SK-N-SH (cell line): Measurements from ENCODE around the gene KCNJ16.

Experiments
- CHD2 ChIP-seq: fragments of 150-350 bp; IDR thresholded peaks from 2 replicates; pipeline ENCODE4 v1.6.1; 2018; ENCODE audit warnings: low read length; ENCODE audit not compliant: partially characterized antibody
- CTCF ChIP-seq: fragments of 200-600 bp; sonication (generic); IDR thresholded peaks from 2 replicates; pipeline ENCODE4 v1.6.1; 2017; ENCODE audit warnings: antibody characterized with exemption, mild to moderate bottlenecking, moderate library complexity
- EZH2phosphoT487 ChIP-seq: fragments of 200-600 bp; sonication (generic); IDR thresholded peaks from 2 replicates; pipeline ENCODE4 v1.6.1; 2017; ENCODE audit warnings: low read depth, mixed run types, mild to moderate bottlenecking, antibody characterized with exemption, moderate library complexity, borderline replicate concordance
- GATA2 ChIP-seq: sonication (generic); formaldehyde crosslinking; IDR thresholded peaks from 2 replicates; pipeline ENCODE4 v1.5.0; 2020; ENCODE audit warnings: mild to moderate bottlenecking, missing genetic modification reagents
- JUND ChIP-seq: IDR thresholded peaks from 2 replicates; pipeline ENCODE4 v1.4.0; 2012
- RXRA ChIP-seq: IDR thresholded peaks from 2 replicates; pipeline ENCODE4 v1.4.0; 2012; ENCODE audit warnings: low read depth, mild to moderate bottlenecking, borderline replicate concordance
- TF ChIP-seq, protein P1 (sequence below): IDR thresholded peaks from 2 replicates; pipeline ENCODE4 v1.4.0; 2012; ENCODE audit warnings: low read depth

DNA sequence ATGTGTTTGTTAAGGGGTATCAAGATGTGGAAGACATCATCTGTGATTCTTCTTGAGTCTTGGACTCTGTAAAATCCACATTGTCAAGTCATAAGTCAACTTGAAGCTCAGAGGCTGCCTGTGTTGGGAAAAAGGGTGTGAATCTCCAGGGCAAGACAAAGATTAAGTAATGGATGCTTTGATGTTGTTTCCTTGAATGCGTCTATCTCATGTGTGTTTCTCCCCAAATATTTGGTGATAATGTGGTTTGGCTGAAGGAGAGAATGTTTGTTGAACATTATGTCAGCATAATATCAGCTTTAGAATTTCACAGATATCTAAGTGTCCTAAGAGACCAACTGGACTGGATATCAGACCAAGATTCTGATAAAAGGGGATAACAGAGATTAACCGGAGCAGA is 24.1 kb upstream of the KCNJ16 start:
- no peak for TF ChIP-seq EZH2phosphoT487
- TF ChIP-seq CHD2, result no peak
- no peak for TF ChIP-seq JUND
- TF ChIP-seq, protein P1, sequence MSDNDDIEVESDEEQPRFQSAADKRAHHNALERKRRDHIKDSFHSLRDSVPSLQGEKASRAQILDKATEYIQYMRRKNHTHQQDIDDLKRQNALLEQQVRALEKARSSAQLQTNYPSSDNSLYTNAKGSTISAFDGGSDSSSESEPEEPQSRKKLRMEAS, result no peak
- TF ChIP-seq CTCF, result no peak
- TF ChIP-seq GATA2 (CRISPR knock-in tag), result no peak
- no peak for TF ChIP-seq RXRA
